ENCODE measurements around the gene MKLN1.

DNA sequence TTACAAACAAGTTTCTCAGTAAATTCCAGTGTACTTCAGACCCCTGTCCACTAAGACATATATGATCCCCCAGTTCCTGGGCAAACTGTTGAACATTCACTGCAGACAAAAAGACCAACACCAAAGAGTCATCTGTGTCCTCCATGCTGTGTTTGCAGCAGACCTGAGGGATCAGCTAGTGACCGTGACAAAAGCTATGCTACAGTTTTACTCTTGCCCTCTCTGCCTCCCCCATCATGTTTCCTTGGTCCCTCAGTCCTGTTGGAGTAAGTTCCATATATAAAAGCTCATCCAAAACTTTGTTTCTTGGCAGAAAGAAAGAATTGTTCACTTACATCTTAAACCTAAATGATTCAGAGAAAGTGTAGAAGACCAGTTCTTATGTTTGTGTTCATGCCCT, 172.7 kb downstream of the MKLN1 start:
- TF ChIP-seq CTCF (IDR thresholded peaks at IDR 0.05) = no peak
- TF ChIP-seq POLR2A (IDR thresholded peaks at IDR 0.05) = no peak
